ENCODE data around the gene C2CD2. TPM values are rescaled to one million over a fixed set of nuclear protein-coding genes. Genes with fewer than 3 reads are reported as not detected.

Gene C2CD2
- total and polyA plus RNA-seq, 5 donors = 6.2 to 10.0 (median 8.3) TPM

DNA sequence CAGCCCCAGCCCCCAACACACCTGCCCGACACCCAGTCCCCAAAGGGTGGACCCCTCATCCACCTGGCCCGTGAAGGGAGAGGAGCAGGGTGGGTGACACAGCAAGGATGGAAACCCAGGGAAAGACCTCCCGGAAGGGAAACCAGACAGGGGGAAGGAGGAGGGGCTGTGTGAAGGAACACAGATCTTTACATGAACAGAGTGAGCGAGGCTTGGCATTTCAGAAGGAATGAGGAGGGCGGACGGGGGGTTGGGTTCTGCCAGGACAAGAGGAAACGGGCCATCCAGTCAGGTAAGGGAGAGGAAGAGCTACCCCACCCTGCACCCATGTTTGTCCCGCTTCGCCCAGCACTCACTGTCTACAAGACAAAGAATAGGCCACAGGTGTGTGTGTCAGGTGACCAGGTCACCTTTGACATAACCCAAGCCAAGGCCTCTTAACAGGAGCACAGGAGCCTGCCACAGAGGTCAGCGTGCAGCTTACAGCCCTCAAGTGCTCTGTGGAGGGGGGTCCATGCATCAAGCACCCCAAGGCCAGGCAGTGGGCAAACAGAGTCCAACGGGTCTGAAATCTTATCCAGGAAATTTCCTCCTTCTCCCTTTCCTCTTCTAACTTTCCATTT is 56.7 kb downstream of the C2CD2 start:
- no peaks in the 10 kb centered on the region for H3K4me1 ChIP-seq (ENCODE audit: control insufficient read depth, insufficient read depth, low read length)
- no peak overlapping the region for H3K27ac ChIP-seq (ENCODE audit: low read length)
- DNase-seq (no peak), ATAC-seq (no peak)
- H3K9me3 ChIP-seq (ENCODE audit: control insufficient read depth, low read length) = no peaks in the 10 kb centered on the region
- 83% methylated on average over 11 of the region's 11 CpGs for WGBS
- H3K4me3 ChIP-seq (ENCODE audit: low read length) = no peak overlapping the region
- H3K27me3 ChIP-seq (ENCODE audit: control insufficient read depth, insufficient read depth) = no peaks in the 10 kb centered on the region
- intact Hi-C loops (cut with DNase I) = no loop called here

GRCh38 chr21:41895643-41896493 is 58.0 kb downstream of the C2CD2 start:
- Histone ChIP-seq H3K4me3 (ENCODE audit: low read length) (no peak overlapping the region), H3K4me1 (ENCODE audit: control insufficient read depth, insufficient read depth, low read length) (no peaks in the 10 kb centered on the region), H3K27me3 (ENCODE audit: control insufficient read depth, insufficient read depth) (no peaks in the 10 kb centered on the region), H3K9me3 (ENCODE audit: control insufficient read depth, low read length) (no peaks in the 10 kb centered on the region), H3K27ac (ENCODE audit: low read length) (no peak overlapping the region)
- ATAC-seq (peak in 1 of 2 donors; percentile 32), DNase-seq (no peak)
- WGBS = 71% methylated on average over 22 of the region's 22 CpGs
- intact Hi-C loops (cut with DNase I) = no loop called here

- Histone ChIP-seq H3K4me3 (ENCODE audit: low read length) (no peak overlapping the region), H3K27me3 (ENCODE audit: control insufficient read depth, insufficient read depth) (no peaks in the 10 kb centered on the region), H3K27ac (ENCODE audit: low read length) (no peak overlapping the region), H3K4me1 (ENCODE audit: control insufficient read depth, insufficient read depth, low read length) (no peaks in the 10 kb centered on the region), H3K9me3 (ENCODE audit: control insufficient read depth, low read length) (no peaks in the 10 kb centered on the region)
- 77% methylated on average over 13 of the region's 13 CpGs for WGBS
- intact Hi-C loops (cut with DNase I) = no loop called here
- ATAC-seq (no peak), DNase-seq (no peak)
Observed at GRCh38 chr21:41894922-41895557, 58.8 kb downstream of the C2CD2 start.

GRCh38 chr21:41894511-41894910 is 59.3 kb downstream of the C2CD2 start:
- 92% methylated on average over 9 of the region's 9 CpGs for WGBS
- H3K27ac ChIP-seq (ENCODE audit: low read length) = no peak overlapping the region
- no peaks in the 10 kb centered on the region for H3K9me3 ChIP-seq (ENCODE audit: control insufficient read depth, low read length)
- DNase-seq = no peak
- no peaks in the 10 kb centered on the region for H3K27me3 ChIP-seq (ENCODE audit: control insufficient read depth, insufficient read depth)
- intact Hi-C loops (cut with DNase I) = no loop called here
- no peaks in the 10 kb centered on the region for H3K4me1 ChIP-seq (ENCODE audit: control insufficient read depth, insufficient read depth, low read length)
- ATAC-seq = no peak
- no peak overlapping the region for H3K4me3 ChIP-seq (ENCODE audit: low read length)

- WGBS = 93% methylated on average over 16 of the region's 16 CpGs
- DNase-seq = no peak
- H3K4me3 ChIP-seq (ENCODE audit: low read length) = no peak overlapping the region
Observed at GRCh38 chr21:41892726-41893125, 61.1 kb downstream of the C2CD2 start.

DNA sequence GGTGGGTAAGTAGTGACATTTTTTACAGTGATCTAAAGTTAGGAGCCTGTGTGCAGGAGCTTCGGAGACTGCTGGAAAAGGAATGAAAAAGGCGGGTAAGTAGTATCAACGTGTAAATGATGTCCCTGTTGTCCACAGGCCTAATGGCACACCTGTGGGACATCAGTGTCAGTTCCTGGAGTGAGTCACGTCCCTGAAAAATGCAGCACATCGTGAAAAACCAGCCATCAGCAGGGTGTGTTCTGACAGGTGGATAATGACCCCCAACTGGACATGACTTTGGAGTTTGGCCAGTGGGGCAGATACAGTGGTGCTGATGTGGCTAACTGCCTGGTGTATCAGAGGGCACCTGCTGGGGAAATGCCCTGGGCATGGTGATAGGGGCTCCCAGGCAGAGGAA is 62.7 kb downstream of the C2CD2 start:
- H3K9me3 ChIP-seq (ENCODE audit: control insufficient read depth, low read length) = no peaks in the 10 kb centered on the region
- intact Hi-C loops (cut with DNase I) = no loop called here
- no peaks in the 10 kb centered on the region for H3K4me1 ChIP-seq (ENCODE audit: control insufficient read depth, insufficient read depth, low read length)
- WGBS = 81% methylated on average over 5 of the region's 5 CpGs
- H3K27ac ChIP-seq (ENCODE audit: low read length) = no peak overlapping the region
- no peak overlapping the region for H3K4me3 ChIP-seq (ENCODE audit: low read length)
- DNase-seq = no peak
- no peak for ATAC-seq
- no peaks in the 10 kb centered on the region for H3K27me3 ChIP-seq (ENCODE audit: control insufficient read depth, insufficient read depth)

More at GRCh38 chr21:41892726-41893125, 61.1 kb downstream of the C2CD2 start:
- intact Hi-C loops (cut with DNase I) = no loop called here
- ATAC-seq = no peak
- no peak overlapping the region for H3K27ac ChIP-seq (ENCODE audit: low read length)
- no peaks in the 10 kb centered on the region for H3K27me3 ChIP-seq (ENCODE audit: control insufficient read depth, insufficient read depth)
- no peaks in the 10 kb centered on the region for H3K9me3 ChIP-seq (ENCODE audit: control insufficient read depth, low read length)
- H3K4me1 ChIP-seq (ENCODE audit: control insufficient read depth, insufficient read depth, low read length) = no peaks in the 10 kb centered on the region

GRCh38 chr21:41890355-41890754 is 63.5 kb downstream of the C2CD2 start:
- Histone ChIP-seq H3K27me3 (ENCODE audit: control insufficient read depth, insufficient read depth) (no peaks in the 10 kb centered on the region), H3K4me3 (ENCODE audit: low read length) (no peak overlapping the region), H3K4me1 (ENCODE audit: control insufficient read depth, insufficient read depth, low read length) (no peaks in the 10 kb centered on the region), H3K9me3 (ENCODE audit: control insufficient read depth, low read length) (no peaks in the 10 kb centered on the region), H3K27ac (ENCODE audit: low read length) (no peak overlapping the region)
- WGBS = 80% methylated on average over 6 of the region's 6 CpGs
- DNase-seq (no peak), ATAC-seq (no peak)
- intact Hi-C loops (cut with DNase I) = no loop called here

GRCh38 chr21:41888749-41889376 is 65.0 kb downstream of the C2CD2 start:
- ATAC-seq = peak; percentile 36 to 39
- Histone ChIP-seq H3K4me1 (ENCODE audit: control insufficient read depth, insufficient read depth, low read length) (no peaks in the 10 kb centered on the region), H3K27me3 (ENCODE audit: control insufficient read depth, insufficient read depth) (no peaks in the 10 kb centered on the region), H3K27ac (ENCODE audit: low read length) (no peak overlapping the region), H3K9me3 (ENCODE audit: control insufficient read depth, low read length) (no peaks in the 10 kb centered on the region), H3K4me3 (ENCODE audit: low read length) (no peak overlapping the region)
- WGBS = 75% methylated on average over 13 of the region's 13 CpGs
- intact Hi-C loops (cut with DNase I) = no loop called here
- DNase-seq = no peak

GRCh38 chr21:41887667-41888066 is 66.2 kb downstream of the C2CD2 start:
- intact Hi-C loops (cut with DNase I) = no loop called here

DNA sequence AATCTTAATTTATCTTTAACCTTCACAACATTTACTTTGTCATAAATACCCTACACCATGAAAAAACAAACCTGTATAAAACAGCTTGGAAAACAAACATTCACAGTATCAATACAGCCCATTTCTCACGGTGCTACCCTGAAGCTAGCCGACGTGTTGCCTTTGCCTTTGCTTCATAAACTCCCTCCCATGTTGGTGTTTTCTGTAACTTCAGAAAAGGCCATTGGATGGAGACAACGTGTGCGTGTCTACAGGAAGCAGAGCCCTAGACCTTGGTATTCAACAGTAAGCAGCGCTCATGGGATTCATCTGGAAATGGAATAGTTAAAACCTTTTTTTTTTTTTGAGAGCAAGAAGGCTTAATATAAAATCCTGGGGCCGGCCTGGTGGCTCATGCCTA is 67.5 kb downstream of the C2CD2 start:
- ATAC-seq = no peak
- intact Hi-C loops (cut with DNase I) = no loop called here
- no peak overlapping the region for H3K4me3 ChIP-seq (ENCODE audit: low read length)
- no peak overlapping the region for H3K27ac ChIP-seq (ENCODE audit: low read length)
- no peaks in the 10 kb centered on the region for H3K9me3 ChIP-seq (ENCODE audit: control insufficient read depth, low read length)
- H3K4me1 ChIP-seq (ENCODE audit: control insufficient read depth, insufficient read depth, low read length) = no peaks in the 10 kb centered on the region
- 87% methylated on average over 7 of the region's 7 CpGs for WGBS
- DNase-seq = no peak
- no peaks in the 10 kb centered on the region for H3K27me3 ChIP-seq (ENCODE audit: control insufficient read depth, insufficient read depth)

More at GRCh38 chr21:41887667-41888066, 66.2 kb downstream of the C2CD2 start:
- Histone ChIP-seq H3K9me3 (ENCODE audit: control insufficient read depth, low read length) (no peaks in the 10 kb centered on the region), H3K4me3 (ENCODE audit: low read length) (no peak overlapping the region), H3K4me1 (ENCODE audit: control insufficient read depth, insufficient read depth, low read length) (no peaks in the 10 kb centered on the region), H3K27ac (ENCODE audit: low read length) (no peak overlapping the region), H3K27me3 (ENCODE audit: control insufficient read depth, insufficient read depth) (no peaks in the 10 kb centered on the region)
- ATAC-seq (no peak), DNase-seq (no peak)
- WGBS = 92% methylated on average over 5 of the region's 5 CpGs

All from right cardiac atrium (tissue), 5 donors.